ENCODE measurements around the gene SAMM50.
A peak's percentile ranks its signal among the peaks of the same experiment; 100 is the strongest.

The SAMM50 gene

DNA sequence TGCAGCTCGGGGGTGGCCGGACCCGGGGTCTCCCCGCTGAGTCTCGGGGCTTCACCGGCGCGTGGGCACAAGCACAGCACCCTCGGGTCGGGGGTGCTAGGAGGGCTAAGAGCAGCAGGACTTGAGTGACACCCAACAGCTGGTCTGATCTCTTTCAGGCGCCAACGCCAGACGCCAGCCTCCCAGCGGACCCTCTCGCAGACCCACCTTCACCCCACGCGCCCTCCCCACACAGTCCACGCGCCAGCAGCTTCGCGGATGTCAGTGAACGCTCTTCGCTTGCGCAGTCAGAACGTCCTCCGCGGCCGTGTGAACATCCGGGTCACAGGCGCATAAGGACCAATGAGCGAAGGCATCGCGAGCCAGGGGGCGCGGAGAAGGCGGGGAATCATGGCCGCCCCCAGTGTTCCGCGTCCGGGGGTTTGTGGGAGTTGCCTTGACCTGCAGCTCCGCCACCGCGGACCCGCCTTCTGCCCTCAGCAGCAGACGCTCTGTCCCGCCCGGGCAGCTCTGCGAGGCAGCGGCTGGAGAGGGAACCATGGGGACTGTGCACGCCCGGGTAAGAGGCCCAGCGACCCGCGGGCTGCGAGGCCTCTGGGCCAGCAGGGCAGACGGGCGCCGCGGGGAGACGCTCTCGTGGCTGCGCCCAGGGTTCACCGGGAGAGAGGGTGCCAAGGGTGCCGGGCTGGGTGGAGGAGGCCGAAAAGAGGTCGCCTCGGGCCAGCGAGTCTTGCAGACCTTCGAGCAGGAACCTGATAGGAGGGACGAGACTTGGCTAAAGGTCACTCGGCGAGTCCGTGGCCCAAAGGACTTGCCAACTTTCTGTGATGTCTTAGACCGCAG lies at the start of gene SAMM50:
Gene SAMM50, plus strand, starts transcription at position 403 of the 843 bp plus-strand sequence. Its CDS starts 136 bp downstream, at position 539.
- DNase-seq (ENCODE audit: low read depth), result peak; percentile 83

DNA sequence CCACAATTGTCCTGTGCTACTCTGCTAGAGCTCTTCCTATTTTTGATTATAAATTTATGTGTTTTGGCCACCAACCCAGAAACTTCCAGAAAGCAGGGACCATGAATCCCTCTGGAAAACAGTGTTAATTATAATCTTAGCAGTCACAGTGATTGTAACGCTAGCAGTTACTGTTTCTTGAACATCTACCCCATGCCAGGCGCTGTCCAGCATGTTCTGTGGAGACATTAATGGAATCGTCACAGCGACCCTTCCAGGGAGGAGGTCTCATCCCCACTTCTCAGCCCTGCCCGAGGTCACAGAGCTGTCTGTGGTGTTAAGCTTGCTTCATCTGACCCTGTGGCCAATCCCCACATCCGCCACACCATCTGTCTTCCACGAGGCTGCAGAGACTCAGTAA lies 49.6 kb upstream of the SAMM50 start:
- no peak for DNase-seq (ENCODE audit: low read depth)

DNA sequence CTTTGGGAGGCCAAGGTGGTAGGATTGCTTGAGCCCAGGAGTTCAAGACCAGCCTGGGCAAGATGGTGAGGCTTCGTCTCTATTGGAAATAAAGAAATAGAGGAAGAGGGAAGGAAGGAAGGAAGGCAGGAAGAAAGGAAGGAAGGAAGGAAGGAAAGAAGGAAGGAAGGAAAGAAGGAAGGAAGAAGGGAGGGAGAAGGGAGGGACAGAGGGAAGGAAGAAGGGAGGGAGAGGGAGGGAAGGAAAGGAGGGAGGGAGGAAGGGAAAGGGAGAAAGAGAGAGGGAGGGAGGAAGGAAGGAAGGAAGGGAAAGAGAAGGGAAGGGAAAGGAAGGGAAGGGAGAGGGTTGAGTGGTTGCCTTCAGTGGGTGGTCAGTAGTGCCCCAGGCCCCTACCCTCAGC lies 45.5 kb upstream of the SAMM50 start:
- no peak for DNase-seq (ENCODE audit: low read depth)

DNA sequence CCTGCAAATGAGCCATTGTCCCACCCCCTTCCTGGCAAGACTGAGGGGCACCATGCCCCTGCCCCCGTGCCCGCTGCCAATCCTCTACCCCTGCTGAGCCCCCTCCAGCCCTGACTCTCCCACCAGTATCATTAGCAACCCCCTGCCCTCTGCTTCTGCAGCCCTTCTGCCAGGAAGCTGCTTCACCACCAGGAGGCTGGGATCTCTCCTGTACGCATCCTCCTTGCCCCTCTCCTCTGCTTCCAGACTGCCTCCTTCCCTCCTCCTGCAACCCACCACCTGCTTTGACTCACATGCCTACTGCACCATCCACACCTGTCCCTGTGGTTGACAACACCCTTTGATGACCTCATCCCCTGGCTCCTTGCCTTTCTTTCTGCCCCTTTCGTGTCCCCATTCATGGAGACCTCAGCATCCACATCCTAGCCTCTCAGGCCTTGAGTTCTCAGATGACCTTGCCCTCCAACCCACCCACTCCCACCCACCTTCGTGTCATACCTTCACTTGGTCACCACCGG lies 45.0 kb upstream of the SAMM50 start:
- DNase-seq (ENCODE audit: low read depth), result no peak

DNA sequence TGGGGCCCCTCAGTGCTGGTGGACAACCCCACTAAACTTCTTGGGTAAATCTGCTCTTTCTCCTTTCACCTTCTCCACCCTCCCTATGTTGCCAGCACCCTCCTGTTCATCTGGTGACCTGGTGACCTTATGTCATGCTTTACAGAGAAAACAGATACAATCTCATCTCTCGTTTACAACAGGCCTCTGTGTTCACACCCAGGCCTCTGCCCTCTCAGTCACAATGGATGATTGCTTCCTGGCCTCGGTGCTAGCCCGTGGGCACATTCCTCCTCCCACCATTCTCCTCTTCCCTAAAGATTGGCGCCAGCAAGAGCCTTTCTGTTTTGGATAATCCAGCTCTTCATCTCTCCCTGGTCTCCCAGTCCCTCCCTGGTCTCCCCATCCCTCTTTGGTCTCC lies 43.9 kb upstream of the SAMM50 start:
- no peak for DNase-seq (ENCODE audit: low read depth)

DNA sequence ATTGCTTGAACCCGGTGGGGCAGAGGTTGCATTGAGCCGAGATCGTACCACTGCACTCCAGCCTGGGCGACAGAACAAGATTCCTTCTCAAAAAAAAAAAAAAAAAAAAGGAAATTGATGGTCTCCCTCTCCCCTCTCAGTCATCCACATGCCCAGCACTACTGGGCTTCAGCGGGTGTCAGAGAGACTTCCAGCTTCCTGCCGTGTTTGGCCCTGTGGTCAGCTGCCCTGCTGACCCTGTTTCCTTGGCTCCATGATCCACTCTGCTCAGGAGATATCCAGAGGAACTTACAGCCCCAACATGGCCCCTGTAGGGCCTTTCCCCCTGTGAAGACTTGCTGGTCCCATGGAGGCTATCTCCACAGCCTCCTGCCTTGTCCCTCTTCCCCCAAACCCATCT lies 37.7 kb upstream of the SAMM50 start:
- no peak for DNase-seq (ENCODE audit: low read depth)

DNA sequence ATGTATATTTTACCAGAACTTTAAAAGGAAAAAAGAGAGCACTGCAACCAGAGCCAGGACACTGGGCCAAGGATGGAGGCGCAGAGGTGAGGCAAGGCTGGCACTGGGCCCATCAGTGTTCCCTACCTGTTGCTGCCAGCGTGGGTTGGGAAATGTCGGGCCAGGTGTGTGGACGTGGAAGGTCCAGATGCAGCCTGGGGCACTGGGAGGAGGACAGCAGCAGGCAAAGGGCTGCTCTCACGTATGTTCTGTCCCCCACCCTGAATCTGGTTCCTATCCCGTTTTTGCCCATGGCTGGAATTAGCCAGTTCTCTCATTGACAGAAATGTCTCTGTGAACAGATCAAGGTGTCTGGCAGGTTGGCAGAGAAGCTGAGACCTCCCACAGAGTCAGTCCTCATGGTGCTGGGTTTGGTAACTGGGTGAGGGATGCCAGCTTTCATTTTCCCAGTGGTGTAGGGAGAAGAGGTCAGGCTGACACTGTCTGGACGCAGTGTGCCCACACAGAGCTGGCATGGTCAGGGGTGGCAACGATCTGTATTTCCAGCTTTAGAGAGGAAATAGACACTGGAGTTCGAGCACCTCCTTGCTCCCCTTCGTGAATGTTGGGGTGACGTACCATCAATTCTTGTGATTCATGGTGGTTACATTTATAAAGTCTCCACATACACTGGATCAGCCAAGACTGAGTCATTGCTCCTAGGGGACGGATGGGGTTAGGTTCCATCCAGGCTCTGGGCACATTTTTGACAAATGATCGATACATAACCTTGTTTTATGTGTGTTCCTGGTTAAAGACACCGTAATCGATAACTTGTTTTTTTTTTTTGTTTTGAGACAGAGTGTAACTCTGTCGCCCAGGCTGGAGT lies 35.9 kb upstream of the SAMM50 start:
- DNase-seq (ENCODE audit: low read depth), result no peak

DNA sequence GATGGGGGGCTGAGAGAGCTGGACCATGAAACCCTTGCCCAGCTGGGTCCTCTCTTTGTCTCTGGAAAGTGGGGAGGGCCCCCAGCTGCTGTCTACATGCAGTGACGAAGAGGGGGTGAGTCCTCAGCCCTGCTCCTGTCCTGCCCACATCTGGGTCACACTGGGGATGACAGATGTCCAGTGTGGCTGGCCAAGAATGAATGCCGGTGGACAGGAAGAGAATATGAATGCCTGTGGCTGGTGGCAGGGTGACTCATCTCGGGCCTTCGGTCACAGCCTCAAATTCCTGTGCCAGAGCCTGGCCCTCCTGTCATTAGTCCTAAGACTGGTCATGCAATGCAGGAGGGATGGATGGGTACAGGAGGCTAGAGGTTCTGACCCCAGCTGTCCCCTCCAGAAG lies 33.9 kb upstream of the SAMM50 start:
- no peak for DNase-seq (ENCODE audit: low read depth)

DNA sequence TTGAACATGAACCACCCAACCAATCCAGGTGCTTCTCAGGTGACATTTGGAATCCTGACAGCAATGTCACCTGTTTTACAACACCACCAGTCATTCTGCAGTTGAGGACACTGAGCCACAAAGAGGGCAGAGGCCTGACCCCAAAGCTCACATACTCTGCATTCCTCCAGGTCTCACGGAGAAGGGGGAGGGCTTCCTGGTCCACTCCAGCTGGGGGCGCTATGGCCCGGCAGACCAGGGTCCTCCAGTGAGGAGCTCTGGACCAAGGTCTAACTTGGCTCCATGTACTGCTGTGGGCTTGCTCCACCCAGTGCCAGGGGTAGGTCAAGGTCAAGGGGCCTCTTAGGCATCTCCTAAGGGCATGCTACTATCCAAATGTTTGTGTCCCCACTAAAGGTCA lies 33.1 kb upstream of the SAMM50 start:
- DNase-seq (ENCODE audit: low read depth), result no peak

DNA sequence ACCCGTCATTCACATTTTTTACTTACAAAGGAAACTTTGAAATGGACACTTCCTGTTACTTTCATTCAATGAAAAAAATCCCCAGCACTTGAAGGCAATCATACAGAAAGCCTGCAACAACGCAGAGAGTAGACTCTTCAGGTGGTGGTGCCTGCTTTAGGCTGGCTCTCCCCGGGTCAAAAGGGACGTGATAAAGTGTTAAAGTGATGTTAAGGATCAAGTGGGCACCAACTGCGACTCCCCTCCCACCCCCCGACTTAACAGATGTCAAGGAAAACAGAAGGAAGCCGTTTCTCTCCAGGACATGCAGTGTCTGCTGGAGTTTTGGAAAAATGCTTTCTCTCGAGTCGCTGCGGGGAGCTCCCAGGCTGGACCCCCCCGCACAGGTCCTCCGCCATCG lies 32.1 kb upstream of the SAMM50 start:
- DNase-seq (ENCODE audit: low read depth), result no peak

DNA sequence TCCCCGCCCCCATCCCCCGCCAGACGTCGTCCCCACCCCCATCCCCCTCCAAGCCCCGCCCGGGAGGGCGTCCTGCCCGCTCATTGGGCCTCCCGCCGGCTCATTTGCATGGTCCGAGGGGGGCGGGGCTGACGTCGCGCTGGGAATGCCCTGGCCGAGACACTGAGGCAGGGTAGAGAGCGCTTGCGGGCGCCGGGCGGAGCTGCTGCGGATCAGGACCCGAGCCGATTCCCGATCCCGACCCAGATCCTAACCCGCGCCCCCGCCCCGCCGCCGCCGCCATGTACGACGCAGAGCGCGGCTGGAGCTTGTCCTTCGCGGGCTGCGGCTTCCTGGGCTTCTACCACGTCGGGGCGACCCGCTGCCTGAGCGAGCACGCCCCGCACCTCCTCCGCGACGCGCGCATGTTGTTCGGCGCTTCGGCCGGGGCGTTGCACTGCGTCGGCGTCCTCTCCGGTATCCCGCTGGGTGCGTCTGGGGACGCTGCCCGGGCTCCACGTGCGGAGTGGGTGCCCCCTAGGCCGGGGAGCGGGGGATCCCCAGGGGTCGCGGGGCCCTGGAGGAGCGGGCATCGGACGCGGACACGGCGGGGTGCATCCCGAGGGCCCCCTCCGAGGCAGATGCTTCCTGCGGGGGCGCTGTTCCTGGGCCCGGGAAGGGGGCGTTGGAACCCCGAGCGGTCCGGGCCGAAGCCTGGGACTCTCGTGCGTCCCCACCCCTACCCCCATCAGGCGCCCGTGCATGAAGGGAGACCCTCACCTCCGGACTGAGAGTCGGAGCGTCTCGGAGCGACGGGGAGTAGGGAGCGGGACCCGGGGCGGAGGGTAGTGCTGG lies 31.4 kb upstream of the SAMM50 start, which contains the start of gene PNPLA3:
Gene PNPLA3, plus strand, starts transcription at position 175 of the 834 bp plus-strand sequence. Its CDS starts 107 bp downstream, at position 282.
- peak; percentile 55 for DNase-seq (ENCODE audit: low read depth)

DNA sequence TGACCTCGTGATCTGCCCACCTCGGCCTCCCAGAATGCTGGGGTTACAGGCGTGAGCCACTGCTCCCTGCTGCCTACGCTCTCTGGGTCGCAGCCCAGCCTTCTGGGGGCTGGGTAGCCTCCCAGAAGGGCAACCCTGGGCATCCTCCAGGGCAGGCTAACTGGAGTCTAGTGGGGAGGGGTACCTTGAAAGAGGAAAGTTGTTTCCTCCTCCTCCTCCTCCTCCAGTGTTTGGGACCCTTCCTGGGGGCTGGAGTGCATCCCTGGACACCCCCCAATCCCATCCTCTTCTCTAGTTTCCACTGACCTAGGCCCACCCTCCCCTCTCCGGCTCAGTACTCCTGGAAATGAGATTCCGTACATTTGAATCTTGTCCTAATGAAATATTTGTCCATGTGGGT lies 30.4 kb upstream of the SAMM50 start:
- DNase-seq (ENCODE audit: low read depth), result no peak

DNA sequence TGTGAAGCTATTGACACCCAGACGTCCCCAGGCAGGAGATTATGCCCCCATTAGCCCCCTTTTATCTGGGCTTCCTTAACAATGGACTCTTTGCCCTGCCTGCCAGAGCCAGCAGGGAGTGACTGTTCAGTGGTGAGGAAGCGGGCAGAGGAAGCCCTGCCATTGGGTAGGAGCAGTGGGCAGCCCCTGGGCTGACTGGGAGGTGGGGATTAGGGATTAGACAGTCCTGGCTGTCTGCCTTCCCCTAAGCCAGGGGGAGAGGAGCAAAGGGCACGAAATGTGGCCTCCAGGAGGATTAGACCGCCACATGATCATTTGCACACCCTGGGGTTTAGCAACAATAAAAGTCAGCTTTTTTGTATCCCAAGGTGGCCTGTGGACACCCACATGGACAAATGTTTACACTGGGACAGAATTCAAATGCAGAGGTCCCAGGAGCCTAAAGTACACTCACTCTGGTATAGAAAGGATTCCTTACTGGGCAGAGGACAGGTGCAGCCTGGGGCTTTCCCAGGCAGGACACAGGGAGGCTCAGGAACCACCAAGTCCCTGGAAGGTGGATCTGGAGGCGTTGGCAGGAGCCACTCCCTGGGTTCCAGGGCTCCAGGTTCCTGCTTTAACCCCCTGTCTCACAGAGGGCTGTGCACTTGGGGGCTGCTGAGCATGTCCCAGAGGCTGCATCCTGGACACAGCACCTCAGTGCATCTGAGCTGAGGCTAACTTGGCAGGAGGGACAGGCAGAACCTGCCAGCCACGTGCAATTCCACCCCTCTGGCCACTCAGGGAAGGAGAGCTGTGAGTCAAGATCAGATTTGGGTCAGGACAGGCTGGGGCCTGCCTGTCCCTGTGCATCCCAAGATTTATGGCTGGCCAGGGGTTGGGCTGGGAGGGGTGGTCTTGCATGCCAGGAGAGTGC lies 29.6 kb upstream of the SAMM50 start:
- no peak for DNase-seq (ENCODE audit: low read depth)

DNA sequence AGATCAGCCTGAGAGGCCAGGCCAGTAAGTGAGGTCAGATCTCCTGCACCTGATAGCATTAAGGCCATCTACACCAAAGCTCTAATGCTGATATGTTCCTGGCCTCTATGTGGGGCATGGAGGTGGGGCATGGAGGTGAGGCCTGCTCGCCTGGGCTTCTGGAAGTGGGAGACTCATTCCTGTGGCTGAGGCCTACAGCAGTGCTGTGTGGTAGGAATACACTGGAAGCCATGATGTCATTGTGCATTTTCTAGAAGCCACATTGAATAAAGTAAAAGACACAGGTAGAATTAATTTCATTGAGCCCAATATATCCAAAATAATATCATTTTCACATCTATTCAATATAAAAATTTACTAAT lies 28.9 kb upstream of the SAMM50 start:
- no peak for DNase-seq (ENCODE audit: low read depth)

DNA sequence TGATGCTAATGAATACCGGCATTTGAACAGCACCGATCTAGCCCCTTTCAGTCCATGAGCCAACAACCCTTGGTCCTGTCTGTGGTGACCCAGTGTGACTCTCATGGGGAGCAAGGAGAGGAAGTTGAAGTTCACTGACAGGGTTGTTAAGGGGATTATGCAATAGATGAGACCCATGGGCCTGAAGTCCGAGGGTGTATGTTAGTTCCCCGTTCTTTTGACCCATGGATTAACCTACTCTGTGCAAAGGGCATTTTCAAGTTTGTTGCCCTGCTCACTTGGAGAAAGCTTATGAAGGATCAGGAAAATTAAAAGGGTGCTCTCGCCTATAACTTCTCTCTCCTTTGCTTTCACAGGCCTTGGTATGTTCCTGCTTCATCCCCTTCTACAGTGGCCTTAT lies 26.8 kb upstream of the SAMM50 start:
- DNase-seq (ENCODE audit: low read depth), result no peak

DNA sequence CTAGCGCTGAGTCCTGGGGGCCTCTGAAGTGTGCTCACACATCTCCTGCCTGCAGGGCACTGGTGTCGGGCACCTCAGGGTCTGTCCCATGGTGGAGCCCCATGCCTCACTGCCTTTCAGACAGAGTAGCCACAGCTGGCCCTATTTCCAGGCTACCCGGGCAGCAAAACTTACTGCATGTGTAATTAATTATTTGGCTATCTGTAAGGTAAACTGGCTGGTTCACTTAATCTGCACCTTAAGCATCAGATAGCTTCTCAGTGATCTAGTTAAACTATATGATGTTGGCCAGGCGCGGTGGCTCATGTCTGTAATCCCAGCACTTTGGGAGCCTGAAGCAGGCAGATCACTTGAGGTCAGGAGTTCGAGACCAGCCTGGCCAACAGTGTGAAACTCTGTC lies 26.3 kb upstream of the SAMM50 start:
- DNase-seq (ENCODE audit: low read depth), result no peak

DNA sequence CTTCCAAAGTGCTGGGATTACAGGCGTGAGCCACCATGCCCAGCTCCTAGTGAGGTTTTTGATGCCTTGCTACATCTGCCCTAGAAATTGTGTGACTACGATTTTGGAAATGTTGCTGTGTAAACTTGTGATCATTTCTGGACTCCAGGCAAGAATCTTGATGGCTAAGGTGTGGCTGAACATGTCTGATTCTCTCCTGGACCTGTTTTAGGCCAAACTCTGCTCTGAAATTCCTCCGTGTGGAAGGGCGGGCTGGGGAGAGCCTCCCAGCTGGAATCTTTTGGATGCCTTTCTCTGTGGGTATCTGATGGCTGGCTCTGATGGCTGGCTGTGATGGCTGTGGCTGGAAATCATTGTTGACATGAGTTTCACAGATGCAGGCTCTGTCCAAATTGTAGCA lies 23.5 kb upstream of the SAMM50 start:
- no peak for DNase-seq (ENCODE audit: low read depth)

DNA sequence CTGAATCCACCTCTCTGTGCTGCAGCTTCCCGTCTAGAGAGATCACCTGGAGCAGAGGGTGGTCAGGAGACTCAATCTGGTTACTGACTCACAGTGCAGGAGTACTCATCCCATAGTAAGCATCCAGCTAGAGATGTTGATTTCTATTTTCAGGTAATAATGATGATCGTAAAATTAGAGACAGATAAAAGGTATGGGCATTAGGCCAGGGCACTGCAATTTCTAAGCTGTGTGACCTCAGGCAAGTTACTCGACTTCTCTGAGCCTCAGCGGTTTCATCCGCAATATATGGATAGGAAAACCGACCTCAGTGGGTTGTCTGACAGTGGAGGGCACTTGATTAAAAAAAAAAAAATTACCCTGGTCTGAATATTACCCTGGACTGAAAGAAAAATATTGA lies 13.8 kb upstream of the SAMM50 start:
- DNase-seq (ENCODE audit: low read depth), result no peak

DNA sequence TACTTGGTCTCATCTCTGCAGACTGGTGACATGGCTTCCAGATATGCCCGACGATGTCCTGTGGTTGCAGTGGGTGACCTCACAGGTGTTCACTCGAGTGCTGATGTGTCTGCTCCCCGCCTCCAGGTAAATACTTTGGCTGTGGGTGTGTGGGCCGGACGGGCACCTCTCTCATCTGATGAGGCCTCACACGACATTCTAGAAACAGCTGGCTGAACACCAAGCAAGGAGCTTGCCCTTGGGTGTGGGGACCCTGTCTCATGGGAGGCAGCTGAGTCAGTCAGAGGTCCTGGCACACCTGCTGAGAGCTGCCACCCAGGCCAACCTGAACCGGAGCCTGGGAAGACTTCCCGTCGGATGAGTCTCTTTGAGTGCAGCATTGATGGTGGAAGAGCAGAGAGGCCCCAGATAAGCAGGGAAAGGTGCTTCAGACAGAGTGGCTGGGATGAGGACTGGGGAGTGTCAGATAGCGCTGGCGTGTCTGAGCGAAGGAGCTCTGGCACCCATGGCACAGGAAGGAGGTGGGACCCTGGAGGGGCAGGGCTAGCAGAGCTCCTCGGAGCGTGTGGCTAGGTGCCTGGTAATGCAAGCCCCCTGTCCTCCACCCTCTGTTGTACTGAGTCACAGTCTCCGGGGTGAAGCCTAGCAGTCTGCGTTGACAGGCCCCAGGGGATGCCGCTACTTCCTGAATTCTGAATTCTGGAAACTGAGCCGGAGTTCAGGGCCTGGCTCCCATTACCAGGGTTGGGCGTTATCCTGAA lies 10.4 kb upstream of the SAMM50 start:
- no peak for DNase-seq (ENCODE audit: low read depth)

All from stimulated activated CD8-positive, alpha-beta memory T cell treated with anti-CD3 and anti-CD28 coated beads, Interleukin-7, amount 100 ng/mL, for 24 hours (primary cell).